GM19351 (cell line): ENCODE results near the gene SLC51B.
"Not testable (repeated sequence)": the region's sequence is repeated elsewhere in the genome, so short reads cannot be mapped to it uniquely, and the experiment has no call there.

Experiments
- ATAC-seq: cut with Tn5 transposase; IDR thresholded peaks from one replicate; pipeline ENCODE4 v1.9.1; 2021; ENCODE audit warnings: mild to moderate bottlenecking, moderate library complexity; ENCODE audit not compliant: unreplicated experiment

SLC51B gene

DNA sequence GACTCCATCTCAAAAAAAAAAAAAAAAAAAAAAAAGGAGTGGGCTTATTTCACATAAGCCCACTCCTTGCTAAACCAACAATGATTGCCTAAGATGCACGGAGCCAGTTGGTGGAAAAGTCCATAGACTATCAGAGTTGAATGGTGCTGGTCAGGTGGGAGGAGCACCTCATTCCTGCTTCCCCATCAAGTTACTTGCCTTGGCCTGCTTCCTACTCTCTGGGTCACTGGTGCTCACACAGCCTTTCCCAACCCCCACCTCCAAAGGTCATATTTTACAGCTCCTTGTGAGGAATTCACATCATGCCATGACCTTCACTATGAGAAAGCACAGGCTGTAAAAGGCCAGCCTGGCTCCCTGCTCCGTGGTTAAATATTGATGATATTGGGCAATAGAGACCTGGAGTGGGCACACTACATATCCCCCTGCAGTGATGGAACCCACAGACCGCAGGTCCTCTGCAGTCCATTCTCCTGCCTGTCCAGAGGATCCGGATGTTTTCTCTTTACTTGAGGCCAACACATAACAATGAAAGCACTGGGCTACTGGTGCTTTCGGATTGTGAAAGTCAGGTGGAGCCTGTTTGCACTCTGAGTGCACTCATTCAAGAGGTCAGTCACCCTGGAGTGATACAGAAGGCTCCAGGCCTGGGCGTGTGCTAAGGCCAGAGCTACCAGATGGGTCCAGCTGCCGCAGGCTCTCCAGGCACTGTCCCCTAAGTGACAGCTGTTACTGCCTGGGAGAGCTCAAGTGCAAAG lies at the start of gene SLC51B:
Gene SLC51B (plus strand): TSS at position 664 of the 758 bp plus-strand sequence. CDS start 4,618 bp downstream, outside the sequence.
- no peak for ATAC-seq

DNA sequence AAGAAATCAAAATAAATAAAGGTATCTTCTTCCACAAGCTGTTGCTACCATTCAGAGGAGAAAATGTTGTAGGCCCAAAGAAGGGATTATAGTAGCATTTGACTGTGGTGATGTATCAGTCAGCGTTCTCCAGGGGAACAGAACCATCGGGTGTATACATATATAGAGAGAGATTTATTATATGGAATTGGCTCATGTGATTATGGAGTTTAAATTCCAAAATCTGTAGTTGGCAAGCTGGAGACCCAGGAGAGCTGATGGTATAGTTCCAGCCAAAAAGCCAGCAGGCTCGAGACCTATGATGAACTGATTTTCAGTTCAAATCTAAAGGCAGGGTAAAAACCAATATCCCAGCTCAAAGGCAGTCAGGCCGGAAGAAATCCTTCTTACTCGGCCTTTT lies 48.1 kb upstream of the SLC51B start:
- no peak for ATAC-seq

DNA sequence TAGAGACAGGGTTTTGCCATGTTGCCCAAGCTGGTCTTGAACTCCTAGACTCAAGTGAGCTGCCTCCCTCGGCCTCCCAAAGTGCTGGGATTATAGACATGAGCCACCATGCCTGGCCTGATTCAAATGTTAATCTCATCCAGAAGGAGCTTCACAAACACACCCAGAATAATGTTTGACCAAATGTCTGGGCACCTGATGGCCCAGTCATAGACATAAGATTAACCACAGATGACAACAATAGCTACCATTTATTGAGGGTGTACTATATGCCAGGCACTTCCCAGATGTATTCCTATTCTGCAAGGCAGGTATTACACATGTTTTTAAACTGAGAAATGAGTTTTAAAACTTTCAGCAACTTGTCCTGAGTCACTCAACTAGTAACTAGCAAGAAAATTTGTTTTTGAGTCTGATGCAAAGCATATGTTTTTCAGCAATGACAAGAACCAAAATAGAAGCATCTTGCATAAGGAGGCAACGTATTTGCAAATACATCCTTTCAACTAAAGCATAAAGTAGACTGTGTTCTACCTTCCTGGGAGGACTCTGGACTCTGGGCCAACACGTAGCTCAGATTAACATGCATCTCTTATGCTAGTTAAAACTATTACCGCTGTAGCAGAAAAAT lies 47.3 kb upstream of the SLC51B start:
- no peak for ATAC-seq

DNA sequence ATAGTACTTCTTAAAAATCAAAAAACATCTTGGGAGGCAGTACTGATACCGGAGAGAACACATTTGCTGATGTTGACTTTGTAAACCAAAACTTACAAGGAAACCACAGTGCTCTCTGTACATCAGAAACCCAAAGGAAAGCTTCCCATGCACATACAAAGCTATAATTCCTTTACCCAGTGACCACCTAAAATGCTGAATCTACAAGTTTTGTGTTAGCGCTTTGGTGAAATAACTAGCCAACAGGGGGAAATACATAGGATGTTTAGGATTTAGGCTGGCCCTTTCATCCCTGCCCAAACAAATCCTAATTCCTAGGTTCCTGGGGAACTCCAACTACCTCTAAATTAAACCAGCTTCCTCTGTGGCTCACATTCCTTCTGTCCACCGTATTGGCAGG lies 40.2 kb upstream of the SLC51B start:
- no peak for ATAC-seq

DNA sequence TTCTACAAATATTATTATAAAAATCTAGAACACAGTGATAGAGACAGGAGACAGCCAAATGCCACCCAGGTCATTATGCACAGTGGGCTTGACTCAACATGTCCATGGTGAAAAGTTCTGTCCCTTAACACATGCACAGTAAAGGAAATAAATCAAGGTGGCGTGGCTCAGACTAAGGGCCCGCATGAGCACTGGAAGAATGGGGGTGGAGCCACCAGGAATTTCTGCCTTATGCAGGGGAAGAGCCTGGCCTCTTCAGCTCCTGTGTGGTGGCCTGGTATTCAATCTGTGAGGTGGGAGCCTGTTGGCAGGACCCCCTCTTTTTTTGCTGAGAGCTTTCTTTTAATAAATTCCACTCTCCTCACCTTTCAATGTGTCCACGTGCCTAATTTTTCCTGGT lies 38.3 kb upstream of the SLC51B start:
- no peak for ATAC-seq

DNA sequence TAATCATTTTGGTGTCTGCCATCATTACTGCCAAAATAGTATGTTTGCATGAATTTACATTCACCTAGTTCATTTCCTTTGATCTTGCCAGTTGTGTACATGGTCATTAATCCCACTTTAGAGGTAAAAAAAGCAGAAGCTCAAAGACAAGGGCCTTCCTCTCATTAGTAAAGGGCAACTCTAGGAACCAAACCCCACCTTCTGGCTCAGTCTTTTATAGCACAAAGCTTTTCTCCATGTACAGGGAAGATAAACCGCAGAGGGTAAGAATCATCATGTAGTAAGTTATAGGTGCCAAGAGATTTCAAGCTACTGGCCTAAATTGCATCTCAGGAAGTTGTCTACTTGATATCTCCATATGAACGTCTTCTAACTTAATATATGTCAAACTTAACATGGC lies 36.2 kb upstream of the SLC51B start:
- ATAC-seq = no peak

DNA sequence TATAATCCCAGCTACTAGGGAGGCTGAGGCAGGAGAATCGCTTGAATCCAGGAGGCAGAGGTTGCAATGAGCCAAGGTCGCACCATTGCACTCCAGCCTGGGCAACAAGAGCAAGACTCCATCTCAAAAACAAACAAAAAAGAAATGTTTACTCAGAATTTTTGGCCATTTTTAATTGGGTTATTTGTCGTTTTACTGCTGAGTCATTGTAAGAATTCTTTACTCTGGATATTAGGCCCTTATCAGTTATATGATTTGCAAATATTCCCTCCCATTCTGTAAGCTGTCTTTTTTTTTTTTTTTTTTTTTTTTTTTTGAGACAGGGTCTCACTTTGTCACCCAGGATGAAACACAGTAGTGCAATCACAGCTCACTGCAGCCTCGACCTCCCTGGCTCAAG lies 34.0 kb upstream of the SLC51B start:
- not testable (repeated sequence) for ATAC-seq

DNA sequence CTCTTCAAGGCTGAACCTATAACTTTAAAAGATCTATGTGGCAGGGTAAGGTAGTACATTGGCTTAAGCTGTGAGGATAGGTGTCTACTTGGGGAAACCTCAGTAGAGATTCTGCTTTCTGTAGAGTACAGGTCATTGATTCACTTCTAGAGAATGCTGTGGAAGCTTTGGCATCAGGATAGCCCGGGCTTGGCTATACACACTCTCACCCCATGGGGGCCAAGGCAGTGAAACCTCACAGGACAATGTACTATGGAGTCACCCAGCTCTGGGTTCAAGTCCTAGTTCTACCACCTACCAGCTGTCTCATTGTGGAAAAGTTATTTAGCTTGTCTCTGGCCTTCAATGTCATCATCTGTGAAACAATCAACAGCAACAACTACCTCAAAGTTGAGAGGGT lies 24.8 kb upstream of the SLC51B start:
- no peak for ATAC-seq

DNA sequence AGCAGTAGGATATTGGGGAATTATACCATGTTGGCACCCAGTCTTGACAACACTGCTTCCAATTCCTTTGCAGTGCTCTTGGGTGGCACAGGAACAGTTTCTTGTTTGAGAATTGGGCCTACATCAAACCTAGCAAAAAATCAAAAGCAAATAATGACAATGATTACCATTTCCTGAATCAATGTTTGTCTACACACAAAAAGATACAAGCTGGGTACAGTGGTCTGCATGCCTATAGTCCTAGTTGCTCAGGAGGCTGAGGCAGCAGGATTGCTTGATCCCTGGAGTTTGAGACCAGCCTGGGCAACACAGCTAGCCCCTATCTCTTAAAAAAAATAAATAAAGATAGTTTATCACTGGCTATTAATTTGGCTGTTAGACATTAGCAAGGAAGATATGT lies 23.7 kb upstream of the SLC51B start:
- no peak for ATAC-seq

DNA sequence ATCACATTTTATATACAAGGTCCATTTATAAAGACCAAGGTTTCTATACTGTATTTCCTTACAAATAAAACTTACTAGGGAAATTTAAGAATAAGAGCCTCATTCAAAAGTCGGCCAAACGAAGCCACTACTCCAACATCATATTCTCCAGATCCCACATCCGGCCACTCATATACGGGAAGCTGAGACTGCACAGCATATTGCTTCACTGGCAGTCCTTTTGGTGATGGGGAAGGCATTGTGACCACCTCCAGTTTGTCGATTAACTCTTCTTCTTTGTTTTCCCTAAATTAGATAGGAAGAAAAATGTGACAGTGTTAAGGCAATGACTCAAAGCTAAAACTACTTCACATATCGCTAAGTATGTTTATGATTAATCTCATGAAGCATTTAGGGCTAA lies 18.4 kb upstream of the SLC51B start:
- ATAC-seq = no peak

DNA sequence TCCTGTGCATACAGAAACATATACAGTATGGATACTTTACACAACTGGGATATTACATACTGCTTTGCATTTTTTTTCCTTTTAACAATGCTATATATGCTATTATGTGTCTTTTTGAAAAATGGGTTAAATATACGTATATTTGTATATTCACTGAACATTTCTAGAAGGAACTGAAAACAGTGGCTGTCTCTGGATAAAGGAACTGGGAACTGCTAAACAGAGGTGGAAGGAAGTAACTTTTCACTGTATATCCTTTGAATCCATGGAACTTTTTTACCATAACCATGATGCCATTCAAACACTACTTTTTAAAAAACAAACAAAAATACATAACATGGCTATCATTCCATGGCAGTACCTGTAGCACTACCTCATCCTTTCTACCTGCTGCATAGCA lies 17.6 kb upstream of the SLC51B start:
- no peak for ATAC-seq

DNA sequence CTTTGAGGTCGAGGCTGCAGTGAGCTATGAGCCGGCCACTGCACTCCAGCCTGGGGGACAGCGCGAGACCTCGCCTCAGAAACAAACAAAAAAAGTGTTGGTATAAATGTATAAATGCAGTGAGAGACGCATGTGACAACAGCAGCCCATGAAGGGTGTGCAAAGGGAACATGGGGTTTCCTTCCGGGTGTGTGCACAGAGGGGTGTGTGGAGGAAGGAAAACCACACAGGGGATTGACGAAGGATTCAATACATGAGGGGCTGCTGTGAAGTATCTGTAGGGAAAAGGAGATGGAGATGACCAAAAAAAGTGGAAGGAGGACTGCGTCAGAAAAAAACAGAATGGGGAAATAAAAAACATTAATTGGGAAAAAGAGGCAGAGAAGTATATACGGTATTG lies 16.8 kb upstream of the SLC51B start:
- no peak for ATAC-seq

DNA sequence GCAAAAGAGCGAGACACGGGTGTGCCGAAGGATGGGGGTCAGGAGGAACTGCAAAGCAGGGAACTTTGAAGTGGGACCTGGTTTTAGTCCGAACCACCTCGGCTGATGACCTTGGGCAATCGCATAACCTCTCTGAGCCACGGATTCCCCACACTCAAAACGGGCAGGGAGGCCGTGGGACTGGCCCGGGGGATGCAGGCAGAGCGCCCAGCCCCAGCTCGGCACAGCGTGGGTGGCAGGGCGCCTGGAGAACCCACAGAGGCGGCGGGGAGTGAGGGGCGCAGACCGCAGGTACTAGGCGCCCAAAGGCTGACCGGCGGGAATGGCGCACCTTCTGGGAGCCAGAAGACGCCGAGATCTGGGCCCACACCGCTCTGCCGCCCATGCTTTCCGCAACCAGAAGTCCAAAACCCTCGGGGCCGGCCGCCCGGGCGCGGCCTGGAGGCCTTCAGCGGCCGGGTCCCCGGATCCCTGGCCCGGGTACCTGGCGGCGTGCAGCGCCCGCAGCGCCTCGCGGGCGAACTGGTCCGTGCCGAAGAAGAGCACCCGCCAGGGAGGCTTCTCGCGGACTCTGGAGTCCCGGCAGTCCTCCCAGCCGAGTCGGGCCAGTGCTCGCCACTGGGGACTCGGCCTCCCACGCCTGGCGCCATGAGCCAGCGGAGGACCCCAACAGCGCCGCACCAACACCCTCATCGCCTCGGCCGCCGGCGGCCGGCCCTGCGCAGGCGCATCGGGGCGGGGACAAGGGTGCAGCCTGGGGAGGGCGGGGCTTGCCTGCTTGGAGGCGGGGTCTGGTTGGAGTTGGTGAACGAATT lies 16.1 kb upstream of the SLC51B start, which contains the start of gene MTFMT:
Gene MTFMT (minus strand): TSS at position 719 of the 815 bp plus-strand sequence. CDS start 26 bp downstream, at position 693.
- peak; percentile 80 for ATAC-seq

DNA sequence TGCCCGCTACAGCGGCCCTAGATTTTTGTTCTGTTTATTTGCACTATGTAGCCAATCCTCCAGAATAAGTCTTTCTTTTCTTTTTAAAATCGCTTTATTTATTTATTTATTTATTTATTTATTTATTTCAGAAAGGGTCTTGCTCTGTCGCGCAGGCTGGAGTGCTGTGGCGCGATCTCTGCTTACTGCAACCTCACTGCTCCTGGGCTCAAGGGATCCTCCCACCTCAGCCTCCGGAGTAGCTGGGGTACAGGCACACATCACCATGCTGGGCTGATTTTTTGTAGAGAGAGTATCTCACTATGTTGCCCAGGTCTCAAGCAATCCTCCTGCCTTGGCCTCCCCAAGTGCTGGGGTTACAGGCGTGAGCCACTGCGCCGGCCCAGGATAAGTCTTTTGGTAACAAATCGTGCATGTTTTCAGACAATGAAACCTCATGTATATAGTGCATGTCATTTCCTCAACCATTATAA lies 15.4 kb upstream of the SLC51B start:
- ATAC-seq = no peak

DNA sequence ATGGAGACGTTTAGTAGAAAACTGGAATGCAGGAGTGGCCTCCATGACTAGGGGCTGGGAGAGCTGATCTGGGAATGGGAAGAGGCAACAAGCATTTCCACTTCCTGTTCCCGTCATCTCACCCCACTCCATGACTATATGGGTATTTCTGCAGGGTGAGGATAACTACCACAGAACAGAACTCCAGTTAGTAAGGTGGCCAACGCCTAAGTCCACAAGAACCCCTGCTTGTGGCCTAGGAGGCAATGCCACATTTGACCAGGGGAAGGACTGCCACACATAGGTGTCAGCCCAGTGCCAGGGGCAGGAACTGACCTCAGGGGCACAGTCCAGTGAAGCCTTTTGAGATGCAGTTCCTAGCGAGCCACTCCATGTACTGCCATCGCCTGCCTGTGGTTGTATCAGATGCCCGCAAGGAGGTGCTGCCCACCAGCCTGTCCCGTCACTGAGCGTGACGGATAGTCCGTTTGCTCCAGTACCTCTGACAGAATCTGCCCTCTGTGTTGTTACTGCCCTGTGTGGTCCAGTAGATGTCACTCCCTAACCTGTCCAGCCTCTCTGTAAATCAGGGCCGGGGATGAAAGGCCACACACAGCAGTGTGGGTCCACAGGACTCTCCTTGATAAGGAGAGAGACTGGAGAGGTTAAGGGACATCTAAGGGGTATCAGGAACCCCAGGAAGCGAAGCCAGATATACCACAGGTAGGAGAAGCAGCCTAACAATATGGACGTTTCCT lies 12.2 kb upstream of the SLC51B start:
- ATAC-seq = no peak

DNA sequence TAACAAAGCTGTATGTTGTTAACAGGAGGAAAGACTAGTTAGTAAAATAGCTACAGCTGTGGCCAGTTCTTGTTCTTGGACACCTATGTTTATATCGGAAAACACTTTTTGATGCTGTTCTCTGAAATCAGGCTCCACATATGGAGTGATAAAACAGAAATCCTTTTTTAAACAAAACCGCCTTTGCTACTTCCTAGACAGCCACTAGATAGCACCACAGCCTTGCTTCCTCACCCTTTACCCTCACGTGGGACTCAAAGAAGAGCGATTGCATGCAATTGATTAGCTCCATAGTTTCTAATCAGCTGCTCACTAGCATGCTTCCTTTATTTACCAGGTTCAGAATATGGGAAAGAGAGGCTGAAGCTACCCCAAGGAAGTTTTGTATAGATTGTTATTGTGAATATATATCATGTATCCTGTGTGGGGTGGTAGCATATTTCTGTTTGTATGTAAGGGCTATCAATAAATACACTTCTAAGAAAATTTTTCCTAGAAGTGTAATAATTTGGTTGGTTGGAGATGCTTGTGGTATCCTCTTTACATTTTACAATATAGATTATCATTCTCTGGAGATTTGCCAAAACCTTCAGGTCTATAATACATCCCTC lies 11.4 kb upstream of the SLC51B start:
- ATAC-seq = no peak

DNA sequence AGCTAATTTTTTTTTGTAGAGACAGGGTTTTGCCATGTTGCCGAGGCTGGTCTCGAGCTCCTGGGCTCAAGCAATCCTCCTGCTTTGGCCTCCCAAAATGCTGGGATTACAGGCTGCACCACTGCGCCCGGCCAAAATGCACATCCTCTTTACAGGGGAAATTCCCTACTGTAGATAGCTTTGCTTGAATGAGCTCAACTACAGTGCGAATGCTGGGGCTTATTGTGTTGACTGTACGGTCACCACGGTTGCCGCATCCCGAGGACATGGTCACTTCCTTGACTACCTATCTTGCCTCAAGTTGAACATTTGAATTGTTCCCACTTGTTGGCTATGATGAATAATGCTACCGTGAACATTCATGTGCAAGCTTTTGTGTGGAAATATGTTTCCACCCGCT lies 10.5 kb upstream of the SLC51B start:
- no peak for ATAC-seq

DNA sequence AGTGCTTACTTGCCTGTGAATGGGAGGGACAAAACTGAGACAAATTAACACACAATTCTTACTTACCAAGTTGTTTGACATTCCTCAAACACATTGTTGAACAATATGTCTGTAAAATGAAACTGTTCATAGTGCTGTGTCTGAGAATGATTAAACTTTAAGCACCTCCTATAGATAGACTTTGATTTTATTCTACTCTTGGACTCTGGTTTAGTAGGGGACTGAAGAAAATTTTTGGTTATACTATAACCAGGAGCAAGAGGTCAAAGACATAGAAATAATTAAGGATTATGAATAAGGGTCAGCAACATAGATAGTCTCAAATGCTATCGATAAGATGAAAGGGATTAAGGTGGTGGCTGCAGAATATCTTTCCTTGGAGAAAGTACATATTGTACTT lies 7.9 kb upstream of the SLC51B start:
- no peak for ATAC-seq

DNA sequence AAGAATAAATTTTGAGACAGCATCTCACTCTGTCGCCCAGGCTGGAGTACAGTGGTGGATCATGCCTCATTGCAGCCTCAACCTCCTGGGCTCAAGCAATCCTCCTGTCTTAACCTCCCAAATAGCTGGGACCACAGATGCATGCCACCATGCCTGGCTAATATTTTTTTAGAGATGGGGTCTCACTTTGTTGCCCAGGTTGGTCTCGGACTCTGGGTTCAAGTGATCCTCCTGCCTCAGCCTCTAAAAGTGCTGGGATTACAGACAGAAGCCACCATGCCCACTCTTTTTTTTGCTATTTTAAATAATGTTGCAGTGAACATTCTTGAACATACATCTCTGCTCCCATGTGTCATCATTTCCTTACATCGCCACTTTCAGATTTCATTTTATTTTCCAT lies 6.8 kb upstream of the SLC51B start:
- no peak for ATAC-seq

DNA sequence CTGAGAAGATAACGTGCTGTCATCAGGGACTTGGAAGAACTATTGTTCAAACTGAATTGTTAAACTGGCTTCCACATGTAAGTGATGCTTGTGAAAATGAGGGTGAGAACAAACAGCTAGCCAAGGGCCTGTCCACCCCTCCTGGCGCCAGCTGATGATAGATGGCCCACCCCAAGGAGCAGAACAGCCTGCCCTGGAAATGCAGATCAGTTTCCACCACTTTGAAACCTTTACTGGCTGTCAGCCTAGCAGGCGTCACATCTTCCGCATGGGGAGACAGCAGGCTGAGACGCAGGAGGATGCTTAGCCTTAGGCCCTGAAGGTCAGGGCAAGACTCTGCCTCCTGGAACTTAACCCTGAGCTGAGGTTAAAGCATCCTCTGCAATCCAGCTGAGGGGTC lies 6.4 kb upstream of the SLC51B start:
- no peak for ATAC-seq

DNA sequence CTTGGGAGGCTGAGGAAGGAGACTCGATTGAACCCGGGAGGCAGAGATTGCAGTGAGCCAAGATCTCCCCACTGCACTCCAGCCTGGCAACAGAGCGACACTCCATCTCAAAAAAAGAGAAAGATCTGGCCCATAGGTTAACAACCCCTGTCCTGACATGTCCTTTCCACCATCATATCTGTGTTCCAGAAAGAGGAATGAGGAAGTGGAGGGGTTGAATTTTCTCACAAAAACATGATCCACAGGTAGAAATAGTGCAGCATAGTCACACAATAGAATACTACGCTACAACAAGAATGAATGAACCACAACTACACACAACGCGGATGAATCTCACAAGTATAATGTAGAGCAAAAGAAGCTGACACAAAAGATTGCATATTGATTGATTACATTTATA lies 4.7 kb upstream of the SLC51B start:
- no peak for ATAC-seq
